ENCODE results near the gene BRPF1. TPM values are rescaled to one million over a fixed set of nuclear protein-coding genes. Genes with fewer than 3 reads are reported as not detected.

Gene BRPF1
- total and polyA plus RNA-seq, 4 donors, result 2.0 to 11.2 (median 6.5) TPM

DNA sequence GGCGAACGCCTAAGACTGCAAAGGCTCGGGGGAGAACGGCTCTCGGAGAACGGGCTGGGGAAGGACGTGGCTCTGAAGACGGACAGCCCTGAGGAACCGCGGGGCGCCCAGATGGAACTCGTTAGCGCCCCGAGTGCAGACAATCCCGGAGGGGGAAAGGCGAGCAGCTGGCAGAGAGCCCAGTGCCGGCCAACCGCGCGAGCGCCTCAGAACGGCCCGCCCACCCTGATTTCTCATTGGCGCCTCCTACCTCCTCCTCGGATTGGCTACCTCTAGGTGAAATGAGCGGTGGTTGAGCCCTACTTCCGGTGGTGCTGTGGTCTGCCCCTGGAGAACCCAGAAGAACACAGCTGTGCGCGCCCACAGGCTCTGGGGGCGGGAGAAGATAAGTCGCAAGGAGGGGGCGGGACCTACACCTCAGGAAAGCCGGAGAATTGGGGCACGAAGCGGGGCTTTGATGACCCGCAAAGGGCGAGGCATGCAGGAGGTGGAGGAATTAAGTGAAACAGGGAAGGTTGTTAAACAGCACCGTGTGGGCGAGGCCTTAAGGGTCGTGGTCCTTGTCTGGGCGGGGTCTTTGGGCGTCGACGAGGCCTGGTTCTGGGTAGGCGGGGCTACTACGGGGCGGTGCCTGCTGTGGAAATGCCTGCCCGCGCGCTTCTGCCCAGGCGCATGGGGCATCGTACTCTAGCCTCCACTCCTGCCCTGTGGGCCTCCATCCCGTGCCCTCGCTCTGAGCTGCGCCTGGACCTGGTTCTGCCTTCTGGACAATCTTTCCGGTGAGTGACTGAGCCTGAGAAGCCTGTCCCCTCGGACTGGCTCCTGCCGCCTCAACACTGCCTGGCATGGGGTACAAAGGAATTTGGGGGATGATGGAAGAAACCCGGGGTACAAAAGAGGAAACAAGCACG lies 18.4 kb downstream of the BRPF1 start, which contains the start of gene OGG1:
Gene OGG1 (plus strand): TSS at position 308 of the 911 bp plus-strand sequence. CDS start 335 bp downstream, at position 643.
- Histone ChIP-seq H3K36me3 (ENCODE audit: control insufficient read depth in 4 of 4, insufficient read depth in 3 of 4, low read depth in 1 of 4, low read length in 3 of 4) (peaks cover 14 to 40% (median 30%) of the 10 kb centered on the region in 4 donors), H3K4me1 (ENCODE audit: control insufficient read depth in 4 of 4, insufficient read depth in 4 of 4, low read length in 3 of 4) (peaks cover 5 to 27% (median 25%) of the 10 kb centered on the region in 4 donors)
- WGBS, result under 1% methylated on average over 60 of the region's 60 CpGs

More for the DNA sequence above, 18.4 kb downstream of the BRPF1 start, which contains the start of gene OGG1:
- Histone ChIP-seq H3K9ac (ENCODE audit: low read depth in 1 of 2, low read length in 2 of 2) (peak within 1 kb of the TSS; percentile 42 to 80), H3K27me3 (ENCODE audit: control insufficient read depth in 4 of 4, insufficient read depth in 4 of 4, low read length in 3 of 4) (no peaks in the 10 kb centered on the region), H3K27ac (ENCODE audit: low read depth in 1 of 2, low read length in 2 of 2) (peak within 1 kb of the TSS; percentile 79 to 88), H3K9me3 (ENCODE audit: control insufficient read depth in 4 of 4, low read length in 3 of 4) (no peaks in the 10 kb centered on the region), H3K4me3 (ENCODE audit: low read depth in 1 of 3, low read length in 3 of 3) (peak within 1 kb of the TSS; percentile 61 to 85 (median 77))
- DNase-seq (ENCODE audit: low spot score), result peak; percentile 96
- TF ChIP-seq EGR1 (IDR thresholded peaks at IDR 0.05; ENCODE audit: low read depth in 2 of 2), result peak; percentile 21 to 72
- TF ChIP-seq NR2F2 (IDR thresholded peaks at IDR 0.05), result peak; percentile 37
- peak; percentile 10 to 11 for TF ChIP-seq JUND (IDR thresholded peaks at IDR 0.05)
- TF ChIP-seq, protein P1, sequence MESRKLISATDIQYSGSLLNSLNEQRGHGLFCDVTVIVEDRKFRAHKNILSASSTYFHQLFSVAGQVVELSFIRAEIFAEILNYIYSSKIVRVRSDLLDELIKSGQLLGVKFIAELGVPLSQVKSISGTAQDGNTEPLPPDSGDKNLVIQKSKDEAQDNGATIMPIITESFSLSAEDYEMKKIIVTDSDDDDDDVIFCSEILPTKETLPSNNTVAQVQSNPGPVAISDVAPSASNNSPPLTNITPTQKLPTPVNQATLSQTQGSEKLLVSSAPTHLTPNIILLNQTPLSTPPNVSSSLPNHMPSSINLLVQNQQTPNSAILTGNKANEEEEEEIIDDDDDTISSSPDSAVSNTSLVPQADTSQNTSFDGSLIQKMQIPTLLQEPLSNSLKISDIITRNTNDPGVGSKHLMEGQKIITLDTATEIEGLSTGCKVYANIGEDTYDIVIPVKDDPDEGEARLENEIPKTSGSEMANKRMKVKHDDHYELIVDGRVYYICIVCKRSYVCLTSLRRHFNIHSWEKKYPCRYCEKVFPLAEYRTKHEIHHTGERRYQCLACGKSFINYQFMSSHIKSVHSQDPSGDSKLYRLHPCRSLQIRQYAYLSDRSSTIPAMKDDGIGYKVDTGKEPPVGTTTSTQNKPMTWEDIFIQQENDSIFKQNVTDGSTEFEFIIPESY (IDR thresholded peaks at IDR 0.05), result peak; percentile 55
- no peak for TF ChIP-seq TAF1 (conservative IDR thresholded peaks at IDR 0.05)
- TF ChIP-seq, protein P2, sequence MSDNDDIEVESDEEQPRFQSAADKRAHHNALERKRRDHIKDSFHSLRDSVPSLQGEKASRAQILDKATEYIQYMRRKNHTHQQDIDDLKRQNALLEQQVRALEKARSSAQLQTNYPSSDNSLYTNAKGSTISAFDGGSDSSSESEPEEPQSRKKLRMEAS (IDR thresholded peaks at IDR 0.05), result peak; percentile 74
- TF ChIP-seq FOXA2 (IDR thresholded peaks at IDR 0.05), result no peak
- peak; percentile 81 for TF ChIP-seq YY1 (IDR thresholded peaks at IDR 0.05)
- TF ChIP-seq RAD21 (IDR thresholded peaks at IDR 0.05), result peak; percentile 50 to 52
- TF ChIP-seq, protein P3, sequence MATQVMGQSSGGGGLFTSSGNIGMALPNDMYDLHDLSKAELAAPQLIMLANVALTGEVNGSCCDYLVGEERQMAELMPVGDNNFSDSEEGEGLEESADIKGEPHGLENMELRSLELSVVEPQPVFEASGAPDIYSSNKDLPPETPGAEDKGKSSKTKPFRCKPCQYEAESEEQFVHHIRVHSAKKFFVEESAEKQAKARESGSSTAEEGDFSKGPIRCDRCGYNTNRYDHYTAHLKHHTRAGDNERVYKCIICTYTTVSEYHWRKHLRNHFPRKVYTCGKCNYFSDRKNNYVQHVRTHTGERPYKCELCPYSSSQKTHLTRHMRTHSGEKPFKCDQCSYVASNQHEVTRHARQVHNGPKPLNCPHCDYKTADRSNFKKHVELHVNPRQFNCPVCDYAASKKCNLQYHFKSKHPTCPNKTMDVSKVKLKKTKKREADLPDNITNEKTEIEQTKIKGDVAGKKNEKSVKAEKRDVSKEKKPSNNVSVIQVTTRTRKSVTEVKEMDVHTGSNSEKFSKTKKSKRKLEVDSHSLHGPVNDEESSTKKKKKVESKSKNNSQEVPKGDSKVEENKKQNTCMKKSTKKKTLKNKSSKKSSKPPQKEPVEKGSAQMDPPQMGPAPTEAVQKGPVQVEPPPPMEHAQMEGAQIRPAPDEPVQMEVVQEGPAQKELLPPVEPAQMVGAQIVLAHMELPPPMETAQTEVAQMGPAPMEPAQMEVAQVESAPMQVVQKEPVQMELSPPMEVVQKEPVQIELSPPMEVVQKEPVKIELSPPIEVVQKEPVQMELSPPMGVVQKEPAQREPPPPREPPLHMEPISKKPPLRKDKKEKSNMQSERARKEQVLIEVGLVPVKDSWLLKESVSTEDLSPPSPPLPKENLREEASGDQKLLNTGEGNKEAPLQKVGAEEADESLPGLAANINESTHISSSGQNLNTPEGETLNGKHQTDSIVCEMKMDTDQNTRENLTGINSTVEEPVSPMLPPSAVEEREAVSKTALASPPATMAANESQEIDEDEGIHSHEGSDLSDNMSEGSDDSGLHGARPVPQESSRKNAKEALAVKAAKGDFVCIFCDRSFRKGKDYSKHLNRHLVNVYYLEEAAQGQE (IDR thresholded peaks at IDR 0.05), result peak; percentile 56
- peak in 1 of 2 donors; percentile 38 for TF ChIP-seq HNF4A (conservative IDR thresholded peaks at IDR 0.05)
- peak; percentile 85 for TF ChIP-seq SP1 (IDR thresholded peaks at IDR 0.05)
- no peak for TF ChIP-seq FOXA1 (IDR thresholded peaks at IDR 0.05)
- no peak for TF ChIP-seq HNF4G (IDR thresholded peaks at IDR 0.05)
- peak in 1 of 2 donors; percentile 52 for TF ChIP-seq RXRA (IDR thresholded peaks at IDR 0.05)
- TF ChIP-seq, protein P4, sequence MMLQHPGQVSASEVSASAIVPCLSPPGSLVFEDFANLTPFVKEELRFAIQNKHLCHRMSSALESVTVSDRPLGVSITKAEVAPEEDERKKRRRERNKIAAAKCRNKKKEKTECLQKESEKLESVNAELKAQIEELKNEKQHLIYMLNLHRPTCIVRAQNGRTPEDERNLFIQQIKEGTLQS (IDR thresholded peaks at IDR 0.05), result no peak
- TF ChIP-seq, protein P5, sequence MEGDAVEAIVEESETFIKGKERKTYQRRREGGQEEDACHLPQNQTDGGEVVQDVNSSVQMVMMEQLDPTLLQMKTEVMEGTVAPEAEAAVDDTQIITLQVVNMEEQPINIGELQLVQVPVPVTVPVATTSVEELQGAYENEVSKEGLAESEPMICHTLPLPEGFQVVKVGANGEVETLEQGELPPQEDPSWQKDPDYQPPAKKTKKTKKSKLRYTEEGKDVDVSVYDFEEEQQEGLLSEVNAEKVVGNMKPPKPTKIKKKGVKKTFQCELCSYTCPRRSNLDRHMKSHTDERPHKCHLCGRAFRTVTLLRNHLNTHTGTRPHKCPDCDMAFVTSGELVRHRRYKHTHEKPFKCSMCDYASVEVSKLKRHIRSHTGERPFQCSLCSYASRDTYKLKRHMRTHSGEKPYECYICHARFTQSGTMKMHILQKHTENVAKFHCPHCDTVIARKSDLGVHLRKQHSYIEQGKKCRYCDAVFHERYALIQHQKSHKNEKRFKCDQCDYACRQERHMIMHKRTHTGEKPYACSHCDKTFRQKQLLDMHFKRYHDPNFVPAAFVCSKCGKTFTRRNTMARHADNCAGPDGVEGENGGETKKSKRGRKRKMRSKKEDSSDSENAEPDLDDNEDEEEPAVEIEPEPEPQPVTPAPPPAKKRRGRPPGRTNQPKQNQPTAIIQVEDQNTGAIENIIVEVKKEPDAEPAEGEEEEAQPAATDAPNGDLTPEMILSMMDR (IDR thresholded peaks at IDR 0.05; ENCODE audit: low read depth, low read length, missing input control), result no peak
- peak; percentile 72 to 90 for TF ChIP-seq GABPA (IDR thresholded peaks at IDR 0.05 in 1 of 2, conservative IDR thresholded peaks at IDR 0.05 in 1 of 2)
